B cell (primary cell): ENCODE results near the gene DECR2.

Source experiments
- EZH2 ChIP-seq: IDR thresholded peaks from 2 replicates; pipeline ENCODE4 v1.6.1; 2012; ENCODE audit warnings: borderline replicate concordance, low read depth, mild to moderate bottlenecking, moderate library complexity, low read length; ENCODE audit not compliant: insufficient read depth, poor library complexity, severe bottlenecking
- TF ChIP-seq, protein P1 (sequence below): fragments of 200-600 bp; IDR thresholded peaks from one replicate; pipeline ENCODE4 v1.8.0; 2022; ENCODE audit warnings: antibody characterized with exemption, mild to moderate bottlenecking

DNA sequence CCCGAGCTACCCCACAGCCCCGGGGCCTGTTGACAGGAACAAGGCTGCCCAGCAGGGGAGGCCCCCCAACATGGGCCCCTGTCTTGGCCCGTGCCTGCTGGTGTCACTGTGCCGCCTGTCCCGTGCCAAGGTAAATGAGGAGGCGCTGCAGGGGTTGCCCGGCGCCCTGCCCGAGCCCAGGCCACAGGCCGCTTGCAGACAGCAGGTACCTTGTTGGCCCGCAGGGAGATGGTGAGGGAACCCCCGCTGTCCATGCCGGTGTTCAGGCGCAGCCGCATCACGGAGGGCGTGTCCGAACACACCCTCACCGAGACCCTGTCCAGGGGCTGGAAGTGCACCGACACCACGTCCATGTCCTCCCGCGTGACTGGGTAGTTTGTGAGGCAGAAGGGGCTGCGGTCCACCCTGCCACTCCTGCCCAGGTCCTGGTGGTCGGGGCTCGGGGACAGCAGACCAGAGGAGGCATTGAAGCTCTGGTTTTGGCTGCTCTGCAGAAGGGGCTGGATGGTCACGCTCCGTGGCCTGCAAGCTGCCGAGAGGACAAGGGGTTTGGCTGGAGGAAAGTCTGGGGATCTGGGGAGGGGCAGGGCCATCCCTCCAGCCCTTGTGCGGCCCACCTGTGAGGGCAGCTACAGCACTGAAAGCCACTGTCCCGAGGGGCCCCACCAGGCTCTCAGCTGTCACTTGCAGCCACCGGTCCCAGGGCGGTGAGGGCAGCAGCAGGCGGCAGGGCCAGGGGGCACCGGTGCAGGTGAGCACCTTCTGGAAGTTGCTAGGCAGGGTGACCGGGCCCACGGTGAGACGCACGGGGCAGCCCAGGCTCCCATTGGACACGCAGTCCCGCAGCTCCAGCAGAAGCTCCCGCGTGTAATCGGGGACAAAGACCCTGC, 25.5 kb upstream of the DECR2 start:
- TF ChIP-seq, protein P1, sequence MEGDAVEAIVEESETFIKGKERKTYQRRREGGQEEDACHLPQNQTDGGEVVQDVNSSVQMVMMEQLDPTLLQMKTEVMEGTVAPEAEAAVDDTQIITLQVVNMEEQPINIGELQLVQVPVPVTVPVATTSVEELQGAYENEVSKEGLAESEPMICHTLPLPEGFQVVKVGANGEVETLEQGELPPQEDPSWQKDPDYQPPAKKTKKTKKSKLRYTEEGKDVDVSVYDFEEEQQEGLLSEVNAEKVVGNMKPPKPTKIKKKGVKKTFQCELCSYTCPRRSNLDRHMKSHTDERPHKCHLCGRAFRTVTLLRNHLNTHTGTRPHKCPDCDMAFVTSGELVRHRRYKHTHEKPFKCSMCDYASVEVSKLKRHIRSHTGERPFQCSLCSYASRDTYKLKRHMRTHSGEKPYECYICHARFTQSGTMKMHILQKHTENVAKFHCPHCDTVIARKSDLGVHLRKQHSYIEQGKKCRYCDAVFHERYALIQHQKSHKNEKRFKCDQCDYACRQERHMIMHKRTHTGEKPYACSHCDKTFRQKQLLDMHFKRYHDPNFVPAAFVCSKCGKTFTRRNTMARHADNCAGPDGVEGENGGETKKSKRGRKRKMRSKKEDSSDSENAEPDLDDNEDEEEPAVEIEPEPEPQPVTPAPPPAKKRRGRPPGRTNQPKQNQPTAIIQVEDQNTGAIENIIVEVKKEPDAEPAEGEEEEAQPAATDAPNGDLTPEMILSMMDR, result no peak
- no peak for TF ChIP-seq EZH2
